ENCODE results near the gene C20orf96.

C20orf96 gene

DNA sequence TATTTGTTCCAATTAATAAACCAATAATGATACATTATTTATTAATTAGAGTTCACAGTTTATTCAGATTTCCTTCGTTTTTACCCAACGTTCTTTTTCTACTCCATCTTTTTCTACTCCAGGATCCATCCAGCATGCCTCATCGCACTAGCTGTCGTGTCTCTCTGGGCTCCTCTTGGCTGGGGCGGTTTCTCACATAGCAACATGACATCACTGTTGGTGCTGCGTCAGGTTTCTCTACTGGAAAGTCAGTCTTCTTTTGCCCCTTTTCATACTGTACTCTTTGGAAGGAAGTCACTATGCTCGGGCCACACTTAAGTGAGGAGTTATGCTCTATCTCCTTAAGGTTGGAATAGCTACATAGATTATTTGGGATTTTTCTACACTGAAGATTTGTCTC is 21.1 kb upstream of the C20orf96 start:
- no peak overlapping the region for H3K4me3 ChIP-seq (ENCODE audit: low read depth, low read length)
- TF ChIP-seq, protein P1, sequence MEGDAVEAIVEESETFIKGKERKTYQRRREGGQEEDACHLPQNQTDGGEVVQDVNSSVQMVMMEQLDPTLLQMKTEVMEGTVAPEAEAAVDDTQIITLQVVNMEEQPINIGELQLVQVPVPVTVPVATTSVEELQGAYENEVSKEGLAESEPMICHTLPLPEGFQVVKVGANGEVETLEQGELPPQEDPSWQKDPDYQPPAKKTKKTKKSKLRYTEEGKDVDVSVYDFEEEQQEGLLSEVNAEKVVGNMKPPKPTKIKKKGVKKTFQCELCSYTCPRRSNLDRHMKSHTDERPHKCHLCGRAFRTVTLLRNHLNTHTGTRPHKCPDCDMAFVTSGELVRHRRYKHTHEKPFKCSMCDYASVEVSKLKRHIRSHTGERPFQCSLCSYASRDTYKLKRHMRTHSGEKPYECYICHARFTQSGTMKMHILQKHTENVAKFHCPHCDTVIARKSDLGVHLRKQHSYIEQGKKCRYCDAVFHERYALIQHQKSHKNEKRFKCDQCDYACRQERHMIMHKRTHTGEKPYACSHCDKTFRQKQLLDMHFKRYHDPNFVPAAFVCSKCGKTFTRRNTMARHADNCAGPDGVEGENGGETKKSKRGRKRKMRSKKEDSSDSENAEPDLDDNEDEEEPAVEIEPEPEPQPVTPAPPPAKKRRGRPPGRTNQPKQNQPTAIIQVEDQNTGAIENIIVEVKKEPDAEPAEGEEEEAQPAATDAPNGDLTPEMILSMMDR (IDR thresholded peaks at IDR 0.05; ENCODE audit: borderline replicate concordance, insufficient read depth, low read depth, low read length): no peak

DNA sequence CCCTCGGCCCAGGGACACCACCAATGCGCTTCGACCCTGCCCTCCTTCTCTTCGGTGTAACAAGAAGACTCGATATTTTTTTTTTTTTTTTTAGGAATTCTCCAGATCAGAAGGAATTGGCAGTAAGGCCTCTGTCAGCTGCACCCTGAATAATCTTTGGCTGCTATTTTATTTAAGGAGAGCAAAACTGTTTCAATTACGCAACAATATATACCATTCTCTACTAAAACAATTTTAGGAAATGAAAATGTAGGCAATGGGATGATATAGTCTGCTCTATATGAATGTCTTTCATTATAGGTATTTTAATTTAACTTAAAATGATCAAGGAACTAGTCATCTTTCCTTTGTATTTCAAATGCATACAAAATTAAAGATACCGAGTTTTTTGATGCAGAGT is 20.1 kb upstream of the C20orf96 start:
- H3K4me3 ChIP-seq (ENCODE audit: low read depth, low read length): no peak overlapping the region
- TF ChIP-seq, protein P1 (IDR thresholded peaks at IDR 0.05; ENCODE audit: borderline replicate concordance, insufficient read depth, low read depth, low read length): no peak

DNA sequence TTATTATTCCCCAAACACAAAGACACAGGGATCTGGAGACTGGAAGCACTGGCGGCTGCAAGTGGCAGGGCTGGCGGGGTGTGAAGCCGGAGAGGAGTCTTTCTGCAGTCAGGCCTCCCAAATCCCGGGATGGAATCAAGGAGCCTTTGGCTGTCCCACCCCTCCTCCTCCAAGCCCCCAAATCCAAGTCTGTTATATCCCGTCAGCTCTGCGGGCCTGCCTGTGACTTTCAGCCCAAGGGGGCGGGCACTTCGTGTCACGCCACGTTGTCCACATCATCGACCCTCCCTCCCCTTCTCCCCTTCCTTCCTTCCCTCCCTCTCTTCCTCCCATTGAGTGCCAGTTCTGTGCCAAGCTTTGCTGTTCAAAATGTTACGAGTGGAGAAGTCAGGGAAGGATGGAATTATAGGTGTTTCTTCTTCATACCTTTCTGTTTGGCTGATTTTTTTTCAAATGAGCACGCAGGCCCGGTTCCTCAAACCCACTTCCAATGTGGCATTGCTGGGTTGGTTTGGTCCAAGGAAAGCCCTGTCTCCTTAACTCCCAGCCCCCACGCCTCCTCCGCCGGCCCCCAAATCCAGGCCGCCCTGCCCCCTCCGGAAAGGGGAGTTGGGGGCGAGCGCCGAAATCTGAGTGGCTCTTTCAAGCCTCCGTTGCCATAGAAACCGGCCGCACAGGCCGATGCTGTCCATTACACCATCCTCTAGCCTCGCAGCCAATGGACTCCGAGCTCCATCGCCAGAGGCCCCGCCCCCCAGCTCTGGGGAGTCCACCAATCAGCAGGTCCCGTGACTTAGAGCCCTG is 19.5 kb upstream of the C20orf96 start:
- TF ChIP-seq, protein P1 (IDR thresholded peaks at IDR 0.05; ENCODE audit: borderline replicate concordance, insufficient read depth, low read depth, low read length): no peak
- H3K4me3 ChIP-seq (ENCODE audit: low read depth, low read length): peak overlapping the region; percentile 28

DNA sequence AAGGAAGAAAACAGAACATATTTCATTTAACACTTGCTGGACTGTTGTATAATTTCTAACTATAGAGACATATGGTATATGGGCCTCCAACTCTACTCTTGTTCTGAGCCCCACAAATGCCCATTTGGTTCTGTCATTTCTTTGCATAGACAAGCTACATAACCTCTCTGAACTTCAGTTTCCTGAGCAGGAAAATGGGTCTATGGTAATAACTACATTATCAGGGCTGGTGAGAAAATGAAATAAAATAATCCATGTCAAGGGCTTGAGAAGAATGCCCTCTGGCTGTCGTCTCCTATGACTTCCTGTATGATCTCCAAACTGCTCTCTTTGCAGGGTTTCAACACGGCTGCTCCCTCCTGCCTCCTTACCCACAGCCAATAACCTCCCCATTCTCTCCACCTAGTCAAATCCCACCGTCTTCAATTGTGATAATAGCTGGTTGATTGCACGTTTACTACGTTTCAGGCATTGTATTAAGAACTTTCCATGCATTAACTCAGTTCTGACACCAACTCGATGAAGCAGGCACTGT is 18.8 kb upstream of the C20orf96 start:
- TF ChIP-seq, protein P1 (IDR thresholded peaks at IDR 0.05; ENCODE audit: borderline replicate concordance, insufficient read depth, low read depth, low read length): no peak
- no peak overlapping the region for H3K4me3 ChIP-seq (ENCODE audit: low read depth, low read length)

DNA sequence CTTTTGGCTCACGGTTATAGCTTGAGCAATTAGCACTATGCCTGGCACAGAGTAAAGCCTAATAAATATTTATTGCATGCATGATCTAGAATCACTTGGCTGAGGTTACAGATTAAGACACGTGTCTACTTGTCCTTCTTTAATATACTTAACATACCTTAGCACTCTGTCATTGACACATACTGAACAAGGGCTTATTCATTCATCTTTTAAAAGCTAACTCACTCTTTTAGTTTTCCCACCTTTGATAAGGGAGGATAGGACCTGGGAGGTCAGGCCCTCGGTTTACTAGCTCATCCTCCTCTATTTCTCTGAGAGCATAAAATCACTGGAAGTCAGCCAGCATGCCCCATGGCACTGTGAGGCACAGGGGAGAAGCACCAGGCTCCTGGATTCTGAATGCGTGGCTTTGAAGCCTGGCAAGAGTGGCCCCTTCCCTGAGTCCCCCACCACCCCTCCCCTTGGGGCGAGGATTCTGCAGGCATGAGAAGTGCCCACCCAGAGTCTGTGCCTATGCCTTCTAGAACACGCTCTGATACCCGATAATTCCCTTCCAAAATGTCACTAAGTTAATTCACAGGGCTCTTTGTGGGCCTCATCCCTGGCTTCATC is 18.0 kb upstream of the C20orf96 start:
- TF ChIP-seq, protein P1 (IDR thresholded peaks at IDR 0.05; ENCODE audit: borderline replicate concordance, insufficient read depth, low read depth, low read length): no peak
- no peak overlapping the region for H3K4me3 ChIP-seq (ENCODE audit: low read depth, low read length)

DNA sequence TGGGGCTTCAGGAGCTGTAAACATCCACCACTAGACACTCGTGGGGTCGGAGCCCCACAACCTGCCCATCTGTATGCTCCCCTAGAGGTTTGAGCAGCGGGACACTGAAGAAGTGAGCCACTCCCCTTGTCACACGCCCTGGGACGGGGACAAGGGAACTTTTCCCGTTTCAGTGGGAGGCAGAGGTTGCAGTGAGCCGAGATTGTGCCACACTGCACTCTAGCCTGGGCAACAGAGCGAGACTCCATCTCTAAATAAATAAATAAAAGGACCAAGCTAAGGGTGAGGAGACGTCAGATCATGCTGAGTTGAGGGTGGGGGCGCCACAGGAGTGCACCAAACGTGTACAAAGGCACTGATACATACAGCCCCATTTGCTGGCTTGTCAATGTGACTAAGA is 15.2 kb upstream of the C20orf96 start:
- no peak overlapping the region for H3K4me3 ChIP-seq (ENCODE audit: low read depth, low read length)
- TF ChIP-seq, protein P1 (IDR thresholded peaks at IDR 0.05; ENCODE audit: borderline replicate concordance, insufficient read depth, low read depth, low read length): no peak

All from GM12875 (cell line).